GM12878 (cell line): ENCODE measurements around the gene SLC38A5. TPM values are rescaled to one million over a fixed set of nuclear protein-coding genes. Genes with fewer than 3 reads are reported as not detected.

Experiments used
- ATAC-seq: fragments of 200-7000 bp; cut with Tn5 transposase; 3 replicates; pipeline ENCODE4 v1.9.1; 2020; ENCODE audit warnings: mild to moderate bottlenecking, moderate library complexity
- BruUV-seq: library from RNA; stranded (reverse); fragments of 400-500 nt; replicated peaks from 2 replicates; lab custom pipeline; 2021; lab: Mats Ljungman, UMichigan
- CTCF ChIA-PET: fragments of 300-600 bp; sonication (Branson Sonifier 250); formaldehyde crosslinking; extraction: SDS; loops from one replicate; lab custom pipeline; 2021; ENCODE audit warnings: inconsistent platforms; lab: Yijun Ruan, JAX
- POLR2A ChIA-PET: fragments of 350-600 bp; formaldehyde crosslinking; extraction: SDS; loops from one replicate; lab custom pipeline; 2021; ENCODE audit warnings: inconsistent platforms; lab: Charles Lee
- RAD21 ChIA-PET: fragments of 300-600 bp; sonication (Branson Sonifier 250); formaldehyde crosslinking; loops from one replicate; lab custom pipeline; 2023; ENCODE audit warnings: antibody characterized with exemption; ENCODE audit not compliant: unreplicated experiment; lab: Charles Lee
- SMC1A ChIA-PET: fragments of 300-600 bp; sonication (Branson Sonifier 250); formaldehyde crosslinking; loops from one replicate; lab custom pipeline; 2023; ENCODE audit not compliant: unreplicated experiment, uncharacterized antibody; lab: Charles Lee
- DNase-seq: peaks from one replicate; pipeline ENCODE4 v3.0.0-alpha.2; 2011; ENCODE audit warnings: low read depth, low spot score
- FAIRE-seq: peaks from 3 replicates; lab custom pipeline; 2011; peaks lifted over from hg19 to GRCh38; lab: Jason Lieb, UNC
- H2AFZ ChIP-seq: 2 replicates; pipeline ENCODE4 v1.6.0; 2011; ENCODE audit warnings: low read depth, low read length, control low read depth; ENCODE audit not compliant: control insufficient read depth
- H3K27ac ChIP-seq: 2 replicates; pipeline ENCODE4 v1.5.1; 2011; ENCODE audit warnings: control low read depth; ENCODE audit not compliant: control insufficient read depth, insufficient read depth
- H3K27me3 ChIP-seq, 2 experiments: replicated peaks in 1 of 2; 2 replicates each; pipeline versions ENCODE4 v1.6.0 to v1.6.1; 2011; ENCODE audit warnings: low read length in 1 of 2; ENCODE audit not compliant: control insufficient read depth in 2 of 2, insufficient read depth in 2 of 2
- H3K36me3 ChIP-seq, 2 experiments: 2 replicates each; pipeline ENCODE4 v1.5.1; 2011; ENCODE audit warnings: low read length in 1 of 2; ENCODE audit not compliant: control insufficient read depth in 2 of 2, insufficient read depth in 2 of 2
- H3K4me1 ChIP-seq: 2 replicates; pipeline ENCODE4 v1.6.1; 2011; ENCODE audit warnings: mild to moderate bottlenecking, low read length, moderate library complexity, mixed read lengths; ENCODE audit not compliant: control insufficient read depth, insufficient read depth
- H3K4me2 ChIP-seq: 2 replicates; pipeline ENCODE4 v1.6.0; 2011; ENCODE audit warnings: control low read depth; ENCODE audit not compliant: control insufficient read depth, insufficient read depth
- H3K4me3 ChIP-seq: fragments of 200-600 bp; sonication (generic); 2 replicates; pipeline ENCODE4 v1.5.1; 2016
- H3K79me2 ChIP-seq: 2 replicates; pipeline ENCODE4 v1.6.0; 2011; ENCODE audit warnings: low read length; ENCODE audit not compliant: control insufficient read depth, insufficient read depth
- H3K9ac ChIP-seq: 2 replicates; pipeline ENCODE4 v1.8.0; 2011; ENCODE audit warnings: low read length, control low read depth, mixed read lengths; ENCODE audit not compliant: control insufficient read depth, insufficient read depth
- H3K9me3 ChIP-seq: replicated peaks from 3 replicates; pipeline ENCODE4 v1.5.1; 2011; ENCODE audit warnings: mild to moderate bottlenecking, low read length; ENCODE audit not compliant: control insufficient read depth, insufficient read depth
- H4K20me1 ChIP-seq: 2 replicates; pipeline ENCODE4 v1.6.0; 2011; ENCODE audit not compliant: control insufficient read depth, insufficient read depth
- BHLHE40 ChIP-seq, 2 experiments: fragments of 450-650 bp in 1 of 2; IDR thresholded peaks; 2 replicates each; pipeline ENCODE4 v1.6.1; 2011 to 2017; ENCODE audit warnings: low read depth in 2 of 2, borderline replicate concordance in 1 of 2, improper control_type of control experiment in 1 of 2, low read length in 1 of 2, mild to moderate bottlenecking in 1 of 2
- BMI1 ChIP-seq: fragments of 450-650 bp; IDR thresholded peaks from 2 replicates; pipeline ENCODE4 v1.6.1; 2016; ENCODE audit warnings: mild to moderate bottlenecking, moderate library complexity, borderline replicate concordance
- FOS ChIP-seq: IDR thresholded peaks from 3 replicates; pipeline ENCODE4 v1.6.1; 2011; ENCODE audit warnings: borderline replicate concordance; ENCODE audit not compliant: insufficient read length; ENCODE audit errors: extremely low read depth
- HDAC2 ChIP-seq: fragments of 200-600 bp; sonication (generic); IDR thresholded peaks from 2 replicates; pipeline ENCODE4 v1.6.1; 2017
- MXI1 ChIP-seq: fragments of 150-350 bp; IDR thresholded peaks from 2 replicates; pipeline ENCODE4 v1.6.1; 2011; ENCODE audit warnings: low read depth, mild to moderate bottlenecking, inconsistent platforms, low read length, improper control_type of control experiment
- NR2F1 ChIP-seq: fragments of 450-650 bp; conservative IDR thresholded peaks from 2 replicates; pipeline ENCODE4 v1.6.1; 2017; ENCODE audit warnings: mild to moderate bottlenecking
- POLR2A ChIP-seq: IDR thresholded peaks from 2 replicates; pipeline ENCODE4 v1.6.1; 2011; ENCODE audit warnings: low read depth, mild to moderate bottlenecking, low read length
- POLR2AphosphoS5 ChIP-seq: IDR thresholded peaks from 2 replicates; pipeline ENCODE4 v1.6.1; 2011; ENCODE audit warnings: mild to moderate bottlenecking, low read length, inconsistent platforms
- SRF ChIP-seq, 2 experiments: IDR thresholded peaks; 2 replicates each; pipeline ENCODE4 v1.6.1; 2011; ENCODE audit warnings: low read depth in 2 of 2, low read length in 2 of 2, mild to moderate bottlenecking in 1 of 2, moderate library complexity in 1 of 2
- TBL1XR1 ChIP-seq: IDR thresholded peaks from 2 replicates; pipeline ENCODE4 v1.6.1; 2012; ENCODE audit warnings: low read depth, low read length, improper control_type of control experiment
- WGBS: methylation state at CpG from one replicate; pipeline ENCODE4 v1.1.6; 2016; ENCODE audit warnings: low lambda C conversion rate; ENCODE audit not compliant: insufficient replicate concordance, insufficient coverage; ENCODE audit errors: missing lambda C conversion rate; 5-methylcytosine and 5-hydroxymethylcytosine counted together
- in situ Hi-C: fragments of 300-500 bp; cut with MboI; formaldehyde crosslinking; loops from 9 replicates; pipeline ENCODE4 v1.14.3; 2018; ENCODE audit warnings: mixed read lengths
- intact Hi-C: fragments of 100-400 bp; cut with micrococcal nuclease; formaldehyde crosslinking; loops from one replicate; pipeline ENCODE4 v1.14.2; 2022; ENCODE audit not compliant: unreplicated experiment
- polyA plus RNA-seq, 11 experiments: library from polyadenylated mRNA; depleted of rRNA in 4 of 11; unstranded in 6 of 11; stranded (reverse) in 5 of 11; fragments of >200 nt; fragmentation: Nextera tagmentation in 4 of 11; fragmentation: Illumina TruSeq in 1 of 11; extraction: Ambion mirVana in 4 of 11; extraction: Trizol in 1 of 11; gene quantifications; 1 replicate in 1 of 11; 2 replicates in 10 of 11; pipeline versions ENCODE4 v1.2.1 to v1.2.3, GENCODE V29; 2011 to 2016; ENCODE audit warnings: inconsistent platforms in 2 of 11, missing spikeins in 2 of 11, low read depth in 1 of 11
- total RNA-seq, 4 experiments: library from RNA; depleted of rRNA in 3 of 4; stranded (reverse); fragments of >200 nt in 3 of 4; fragmentation: Illumina TruSeq in 1 of 4; extraction: Trizol in 1 of 4; gene quantifications; 2 replicates each; pipeline versions ENCODE4 v1.2.1 to v1.2.3, GENCODE V29; 2013 to 2021
- TF ChIP-seq, protein P1 (sequence below): fragments of 450-650 bp; formaldehyde crosslinking; IDR thresholded peaks from 2 replicates; pipeline ENCODE4 v1.4.0; 2020; ENCODE audit warnings: mild to moderate bottlenecking, moderate library complexity
- TF ChIP-seq, protein P2 (sequence below): fragments of 450-650 bp; IDR thresholded peaks from 2 replicates; pipeline ENCODE4 v1.6.1; 2017; ENCODE audit warnings: mild to moderate bottlenecking, low read depth, inconsistent platforms; ENCODE audit not compliant: poor library complexity, severe bottlenecking

SLC38A5 gene
- total and polyA plus RNA-seq, 10 of the 15 experiments (the other 5 are each of a cell fraction or from before 2014, with no cell fraction given): 4.2 to 108 (median 70.6) TPM

DNA sequence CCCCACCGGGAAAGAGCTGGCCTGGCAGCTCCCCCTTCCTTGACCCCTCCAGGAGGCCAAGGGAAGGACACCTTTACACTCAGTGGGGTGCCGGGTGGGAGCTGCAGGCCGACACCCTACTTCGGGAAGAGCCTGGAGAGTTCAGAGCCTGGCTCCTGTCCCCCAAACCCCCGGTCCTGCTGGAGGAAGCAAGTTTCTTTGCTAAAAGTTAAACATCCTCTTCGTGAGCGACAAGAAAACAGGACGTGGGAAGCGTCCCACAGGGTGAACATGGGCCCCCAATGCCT, 3.6 kb upstream of the SLC38A5 start (continued):
- no peak for TF ChIP-seq MXI1
- no peak for TF ChIP-seq HDAC2

DNA sequence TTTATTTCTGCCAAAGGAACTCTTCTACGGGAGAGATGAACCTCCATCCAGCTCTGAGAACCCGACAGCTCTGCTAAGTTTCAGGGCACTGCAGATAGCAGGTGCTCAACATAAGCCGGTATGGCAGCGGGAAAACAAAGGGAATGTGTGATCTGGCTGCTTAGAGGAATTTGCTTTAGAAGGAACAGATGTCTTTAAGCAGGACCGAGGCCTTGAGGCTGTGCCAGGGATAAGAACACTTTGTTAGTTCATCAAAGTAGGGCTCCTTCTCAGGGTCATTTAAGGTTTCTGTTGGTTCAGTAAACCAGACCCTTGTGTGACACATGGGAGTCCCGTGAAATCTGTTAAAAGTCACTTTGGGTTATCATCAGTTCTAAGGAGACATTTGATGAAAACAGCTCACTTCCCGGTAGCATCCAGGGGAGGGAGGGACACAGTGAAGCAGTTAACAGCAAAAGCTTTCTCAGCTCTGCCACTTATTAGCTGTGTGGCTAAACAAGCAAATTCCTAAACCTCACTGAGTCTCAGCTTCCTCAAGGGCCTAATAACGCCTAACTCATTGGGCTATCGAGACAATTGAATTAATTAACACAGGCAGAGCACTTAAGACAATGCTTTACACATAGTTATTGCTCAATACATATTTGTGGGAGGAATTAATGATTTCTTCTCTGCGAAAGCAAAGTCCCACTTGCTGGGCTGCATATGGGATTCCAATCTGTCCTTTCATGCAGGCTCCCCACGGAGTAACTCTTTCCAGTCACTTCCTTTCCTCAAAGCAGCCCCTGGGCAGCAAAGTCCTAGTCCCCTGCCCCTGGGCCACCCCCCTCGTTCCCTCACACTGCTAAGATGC, 3.0 kb upstream of the SLC38A5 start:
- intact Hi-C loops (loop anchor here (10.0 kb wide), 1 partner anchor 422 kb away; the partner anchor contains the start of genes PQBP1 and TIMM17B), in situ Hi-C loops (no loop called here)
- CTCF ChIA-PET: interaction anchor here (1.0 to 2.7 kb wide), 3 partner anchors 33 to 102 kb away, joined by 3 to 19 read pairs (median 5); partner anchors contain the start of genes RBM3 and TBC1D25
- no peak overlapping the region for H3K27ac ChIP-seq
- H2AFZ ChIP-seq: no peak overlapping the region
- no peaks in the 10 kb centered on the region for H4K20me1 ChIP-seq
- SMC1A ChIA-PET: interaction anchor here (0.7 kb wide), 1 partner anchor 473 kb away, joined by 3 read pairs; no protein-coding TSS in a partner anchor
- no TSS peak for BruUV-seq
- H3K27me3 ChIP-seq: no peaks in the 10 kb centered on the region
- POLR2A ChIA-PET: no interaction called here
- 68% methylated on average over 12 of the region's 12 CpGs for WGBS
- no peak overlapping the region for H3K4me3 ChIP-seq
- no peak overlapping the region for H3K4me2 ChIP-seq
- peaks cover 6% of the 10 kb centered on the region for H3K4me1 ChIP-seq
- FAIRE-seq (no peak), ATAC-seq (no peak), DNase-seq (no peak)
- H3K9me3 ChIP-seq: no peaks in the 10 kb centered on the region
- no peaks in the 10 kb centered on the region for H3K36me3 ChIP-seq
- RAD21 ChIA-PET: interaction anchor here (1.1 kb wide), 1 partner anchor 35 kb away, joined by 4 read pairs; no protein-coding TSS in a partner anchor
- peaks cover 35% of the 10 kb centered on the region for H3K79me2 ChIP-seq
- H3K9ac ChIP-seq: no peak overlapping the region
- TF ChIP-seq, protein P1, sequence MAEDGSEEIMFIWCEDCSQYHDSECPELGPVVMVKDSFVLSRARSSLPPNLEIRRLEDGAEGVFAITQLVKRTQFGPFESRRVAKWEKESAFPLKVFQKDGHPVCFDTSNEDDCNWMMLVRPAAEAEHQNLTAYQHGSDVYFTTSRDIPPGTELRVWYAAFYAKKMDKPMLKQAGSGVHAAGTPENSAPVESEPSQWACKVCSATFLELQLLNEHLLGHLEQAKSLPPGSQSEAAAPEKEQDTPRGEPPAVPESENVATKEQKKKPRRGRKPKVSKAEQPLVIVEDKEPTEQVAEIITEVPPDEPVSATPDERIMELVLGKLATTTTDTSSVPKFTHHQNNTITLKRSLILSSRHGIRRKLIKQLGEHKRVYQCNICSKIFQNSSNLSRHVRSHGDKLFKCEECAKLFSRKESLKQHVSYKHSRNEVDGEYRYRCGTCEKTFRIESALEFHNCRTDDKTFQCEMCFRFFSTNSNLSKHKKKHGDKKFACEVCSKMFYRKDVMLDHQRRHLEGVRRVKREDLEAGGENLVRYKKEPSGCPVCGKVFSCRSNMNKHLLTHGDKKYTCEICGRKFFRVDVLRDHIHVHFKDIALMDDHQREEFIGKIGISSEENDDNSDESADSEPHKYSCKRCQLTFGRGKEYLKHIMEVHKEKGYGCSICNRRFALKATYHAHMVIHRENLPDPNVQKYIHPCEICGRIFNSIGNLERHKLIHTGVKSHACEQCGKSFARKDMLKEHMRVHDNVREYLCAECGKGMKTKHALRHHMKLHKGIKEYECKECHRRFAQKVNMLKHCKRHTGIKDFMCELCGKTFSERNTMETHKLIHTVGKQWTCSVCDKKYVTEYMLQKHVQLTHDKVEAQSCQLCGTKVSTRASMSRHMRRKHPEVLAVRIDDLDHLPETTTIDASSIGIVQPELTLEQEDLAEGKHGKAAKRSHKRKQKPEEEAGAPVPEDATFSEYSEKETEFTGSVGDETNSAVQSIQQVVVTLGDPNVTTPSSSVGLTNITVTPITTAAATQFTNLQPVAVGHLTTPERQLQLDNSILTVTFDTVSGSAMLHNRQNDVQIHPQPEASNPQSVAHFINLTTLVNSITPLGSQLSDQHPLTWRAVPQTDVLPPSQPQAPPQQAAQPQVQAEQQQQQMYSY (CRISPR knock-in tag): no peak
- TF ChIP-seq POLR2AphosphoS5 (no peak), NR2F1 (no peak), POLR2A (no peak), TBL1XR1 (no peak), BHLHE40 (IDR thresholded peaks at IDR 0.05; ENCODE audit: borderline replicate concordance in 1 of 2, low read depth in 2 of 2, low read length in 1 of 2) (no peak), BMI1 (no peak), SRF (IDR thresholded peaks at IDR 0.05; ENCODE audit: low read depth in 2 of 2, low read length in 2 of 2) (no peak), FOS (no peak)
- TF ChIP-seq, protein P2, sequence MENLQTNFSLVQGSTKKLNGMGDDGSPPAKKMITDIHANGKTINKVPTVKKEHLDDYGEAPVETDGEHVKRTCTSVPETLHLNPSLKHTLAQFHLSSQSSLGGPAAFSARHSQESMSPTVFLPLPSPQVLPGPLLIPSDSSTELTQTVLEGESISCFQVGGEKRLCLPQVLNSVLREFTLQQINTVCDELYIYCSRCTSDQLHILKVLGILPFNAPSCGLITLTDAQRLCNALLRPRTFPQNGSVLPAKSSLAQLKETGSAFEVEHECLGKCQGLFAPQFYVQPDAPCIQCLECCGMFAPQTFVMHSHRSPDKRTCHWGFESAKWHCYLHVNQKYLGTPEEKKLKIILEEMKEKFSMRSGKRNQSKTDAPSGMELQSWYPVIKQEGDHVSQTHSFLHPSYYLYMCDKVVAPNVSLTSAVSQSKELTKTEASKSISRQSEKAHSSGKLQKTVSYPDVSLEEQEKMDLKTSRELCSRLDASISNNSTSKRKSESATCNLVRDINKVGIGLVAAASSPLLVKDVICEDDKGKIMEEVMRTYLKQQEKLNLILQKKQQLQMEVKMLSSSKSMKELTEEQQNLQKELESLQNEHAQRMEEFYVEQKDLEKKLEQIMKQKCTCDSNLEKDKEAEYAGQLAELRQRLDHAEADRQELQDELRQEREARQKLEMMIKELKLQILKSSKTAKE: no peak
